Activated CD4-positive, CD25-positive, alpha-beta regulatory T cell treated with anti-CD3 and anti-CD28 coated beads, Interleukin-2, amount 50 U/mL, for 72 hours (primary cell): ENCODE results near the gene MYORG.
"Not testable (repeated sequence)": the region's sequence is repeated elsewhere in the genome, so short reads cannot be mapped to it uniquely, and the experiment has no call there.

Experiments used
- DNase-seq: peaks from one replicate; pipeline ENCODE4 v3.0.0; 2021

MYORG gene

DNA sequence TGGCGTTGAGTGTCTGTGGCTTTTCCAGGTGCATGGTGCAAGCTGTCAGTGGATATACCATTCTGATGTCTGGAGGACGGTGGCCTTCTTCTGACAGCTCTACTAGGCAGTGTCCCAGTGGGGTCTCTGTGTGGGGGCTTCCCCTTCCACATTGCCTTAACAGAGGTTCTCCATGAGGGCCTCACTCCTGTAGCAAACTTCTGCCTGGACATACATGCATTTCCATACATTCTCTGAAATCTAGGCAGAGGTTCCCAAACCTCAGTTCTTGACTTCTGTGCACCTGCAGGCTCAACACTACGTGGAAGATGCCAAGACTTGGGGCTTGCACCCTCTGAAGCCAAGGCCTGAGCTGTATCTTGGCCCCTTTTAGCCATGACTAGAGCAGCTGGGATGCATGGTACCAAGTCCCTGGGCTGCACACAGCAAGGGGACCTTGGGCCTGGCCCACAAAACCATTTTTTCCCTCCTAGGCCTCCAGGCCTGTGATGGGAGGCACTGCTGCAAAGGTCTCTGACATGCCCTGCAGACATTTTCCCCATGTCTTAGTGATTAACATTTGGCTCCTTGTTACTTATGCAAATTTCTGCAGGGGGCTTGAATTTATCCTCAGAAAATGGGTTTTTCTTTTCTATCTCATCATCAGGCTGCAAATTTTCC is 8.8 kb downstream of the MYORG start:
- not testable (repeated sequence) for DNase-seq

- no peak for DNase-seq
Observed at GRCh38 chr9:34366365-34366764, 10.3 kb downstream of the MYORG start.

- no peak for DNase-seq
Observed at GRCh38 chr9:34365282-34365681, 11.4 kb downstream of the MYORG start.

- DNase-seq, result no peak
Observed at GRCh38 chr9:34363619-34364351, 12.9 kb downstream of the MYORG start.

- DNase-seq, result no peak
Observed at GRCh38 chr9:34362614-34363214, 14.0 kb downstream of the MYORG start.

GRCh38 chr9:34352957-34353356 is 23.7 kb downstream of the MYORG start:
- not testable (repeated sequence) for DNase-seq

DNA sequence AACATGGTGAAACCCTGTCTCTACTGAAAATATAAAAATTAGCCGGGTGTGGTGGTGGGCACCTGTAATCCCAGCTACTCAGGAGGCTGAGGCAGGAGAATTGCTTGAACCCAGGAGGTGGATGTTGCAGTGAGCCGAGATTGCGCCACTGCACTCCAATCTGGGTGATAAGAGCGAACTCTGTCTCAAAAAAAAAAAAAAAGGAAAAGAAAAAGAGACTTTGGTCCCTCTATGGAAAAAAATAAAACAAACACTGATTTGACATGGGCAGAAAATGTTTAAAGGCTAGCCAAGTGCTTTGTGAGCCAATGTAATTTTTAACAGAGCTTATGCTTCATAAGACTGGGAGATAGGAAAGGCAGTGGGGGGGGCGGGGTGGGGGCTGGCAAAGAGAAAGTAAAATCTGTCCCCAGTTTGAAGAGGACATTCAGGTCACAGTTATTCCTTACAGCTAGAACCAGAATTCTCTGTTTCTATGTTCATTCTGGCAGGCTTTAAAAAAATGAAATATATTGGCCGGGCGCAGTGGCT is 24.5 kb downstream of the MYORG start:
- not testable (repeated sequence) for DNase-seq

DNA sequence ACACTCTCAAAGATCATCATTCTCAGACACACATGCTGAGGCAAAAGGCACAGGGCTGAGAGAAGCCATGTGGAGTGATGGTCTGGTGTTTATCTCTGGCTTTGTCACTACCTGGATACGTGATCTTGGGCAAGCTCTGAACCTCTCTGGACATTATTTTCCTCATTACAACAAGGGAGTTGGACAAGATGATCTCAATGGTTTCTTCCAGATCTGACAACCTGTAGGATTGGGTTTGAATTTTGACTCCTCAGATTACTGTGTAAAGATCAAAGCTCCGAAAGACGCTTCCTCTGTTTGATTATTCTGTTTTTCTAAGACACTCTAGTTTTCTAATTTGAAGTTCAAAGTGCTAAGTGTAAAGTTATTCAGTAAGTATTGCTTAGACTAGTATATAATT is 27.4 kb downstream of the MYORG start:
- DNase-seq, result no peak

DNA sequence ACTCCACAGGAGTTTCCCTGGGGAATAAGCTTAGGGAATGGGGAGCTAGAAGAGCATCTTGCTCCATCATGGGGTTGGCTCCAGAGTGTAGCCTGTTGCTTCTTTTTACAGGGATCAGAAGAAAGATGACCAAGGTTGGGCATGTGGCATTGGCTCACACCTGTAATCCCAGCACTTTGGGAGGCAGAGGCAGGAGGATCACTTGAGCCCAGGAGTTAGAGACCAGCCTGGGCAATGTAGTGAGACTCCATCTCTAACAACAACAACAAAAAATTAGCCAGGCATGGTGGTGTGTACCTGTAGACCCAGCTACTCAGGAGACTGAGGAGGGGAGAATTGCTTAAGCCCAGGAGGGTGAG is 28.9 kb downstream of the MYORG start:
- no peak for DNase-seq

DNA sequence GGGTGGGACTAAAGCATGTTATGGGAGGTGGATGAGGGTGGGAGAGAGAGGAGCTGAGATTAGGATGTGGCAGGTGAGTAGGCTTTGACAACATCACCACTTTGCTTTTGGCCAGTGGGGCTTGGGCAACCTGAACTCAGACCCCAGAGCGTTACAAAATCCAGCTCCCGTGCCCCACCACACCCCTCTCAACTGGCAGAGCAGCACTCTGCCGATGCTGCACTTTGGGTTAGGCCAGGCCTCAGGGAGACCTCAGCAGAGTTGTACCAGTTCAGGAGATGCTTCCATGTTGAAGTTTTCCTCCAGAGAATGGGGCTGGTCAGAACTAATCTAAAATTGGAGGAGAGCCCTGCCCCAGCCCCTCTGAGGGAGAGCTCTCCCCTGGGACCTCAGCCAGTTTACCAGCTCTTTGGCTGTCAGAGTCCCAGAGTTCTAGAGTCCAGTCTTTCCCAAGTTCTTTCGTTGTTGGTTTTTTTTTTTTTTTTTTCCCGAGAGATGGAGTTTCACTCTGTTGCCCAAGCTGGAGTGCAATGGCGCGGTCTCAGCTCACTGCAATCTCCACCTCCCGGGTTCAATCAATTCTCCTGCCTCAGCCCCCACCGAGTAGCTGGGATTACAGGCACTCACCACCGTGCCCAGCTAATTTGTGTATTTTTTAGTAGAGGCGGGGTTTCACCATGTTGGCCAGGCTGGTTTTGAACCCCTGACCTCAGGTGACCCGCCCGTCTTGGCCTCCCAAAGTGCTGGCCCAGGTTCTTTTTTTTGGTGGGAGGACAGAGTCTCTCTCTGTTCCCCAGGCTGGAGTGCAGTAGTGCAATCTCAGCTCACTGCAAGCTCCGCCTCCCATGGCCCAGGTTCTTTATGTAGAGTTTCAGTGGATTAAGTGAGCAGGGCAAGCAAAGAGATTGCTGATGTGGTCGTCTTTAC is 29.6 kb downstream of the MYORG start:
- no peak for DNase-seq

DNA sequence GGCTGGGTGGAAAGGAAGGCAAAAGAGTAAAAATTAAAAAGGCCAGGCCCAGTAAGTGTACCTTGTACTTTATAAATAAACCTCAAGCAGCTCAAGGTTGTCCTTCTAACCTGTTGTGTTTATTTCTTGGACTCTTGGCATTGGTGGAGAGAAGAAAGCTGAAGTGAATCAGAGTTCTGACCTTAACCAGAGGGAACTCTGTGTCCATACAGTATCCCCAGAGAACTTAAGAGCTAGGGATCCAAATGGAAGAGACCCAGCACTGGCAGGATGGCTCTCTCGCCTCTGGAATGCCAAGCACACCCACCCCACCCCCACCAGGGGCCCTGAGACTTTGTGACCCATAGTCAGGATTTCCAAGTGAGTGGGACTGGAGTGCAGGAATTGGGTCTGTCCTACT is 33.1 kb downstream of the MYORG start:
- DNase-seq, result no peak

DNA sequence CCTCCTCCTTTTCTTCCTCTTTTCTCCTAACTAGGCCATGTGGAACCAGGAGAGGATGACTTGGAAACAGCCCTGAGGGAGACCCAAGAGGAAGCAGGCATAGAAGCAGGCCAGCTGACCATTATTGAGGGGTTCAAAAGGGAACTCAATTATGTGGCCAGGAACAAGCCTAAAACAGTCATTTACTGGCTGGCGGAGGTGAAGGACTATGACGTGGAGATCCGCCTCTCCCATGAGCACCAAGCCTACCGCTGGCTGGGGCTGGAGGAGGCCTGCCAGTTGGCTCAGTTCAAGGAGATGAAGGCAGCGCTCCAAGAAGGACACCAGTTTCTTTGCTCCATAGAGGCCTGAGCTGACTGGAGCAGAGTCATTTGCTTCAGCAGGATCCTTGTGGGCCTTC is 33.6 kb downstream of the MYORG start:
- no peak for DNase-seq

DNA sequence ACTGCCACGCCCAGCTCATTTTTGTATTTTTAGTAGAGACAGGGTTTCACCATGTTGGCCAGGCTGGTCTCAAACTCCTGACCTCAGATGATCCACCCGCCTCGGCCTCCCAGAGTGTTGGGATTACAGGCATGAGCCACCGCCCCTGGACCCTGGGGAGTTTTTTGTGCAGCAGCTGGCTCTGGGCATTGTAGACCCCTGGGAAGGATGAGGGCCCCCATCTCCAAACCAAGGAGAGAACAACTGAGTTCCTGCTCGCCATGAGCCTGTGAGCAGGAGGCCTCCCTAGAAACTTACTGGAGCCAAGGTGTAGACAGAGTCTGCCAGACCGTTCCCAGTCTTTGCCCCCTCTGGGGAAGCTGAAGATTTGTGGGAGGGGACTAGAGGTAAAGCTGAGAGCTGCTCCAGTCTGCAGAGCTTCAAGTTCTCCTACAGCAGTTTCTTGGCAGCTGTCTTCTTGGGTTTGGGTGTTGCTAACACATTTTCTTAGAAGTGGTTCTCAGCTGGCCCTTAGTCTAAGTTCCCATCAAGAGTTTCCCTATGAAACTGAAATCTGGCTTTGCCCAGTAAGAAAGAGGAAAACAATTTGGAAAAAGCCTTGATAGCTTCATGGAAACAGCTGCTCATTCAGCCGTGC is 34.9 kb downstream of the MYORG start:
- DNase-seq, result no peak

- DNase-seq, result no peak
Observed at GRCh38 chr9:34338665-34339385, 37.9 kb downstream of the MYORG start.

DNA sequence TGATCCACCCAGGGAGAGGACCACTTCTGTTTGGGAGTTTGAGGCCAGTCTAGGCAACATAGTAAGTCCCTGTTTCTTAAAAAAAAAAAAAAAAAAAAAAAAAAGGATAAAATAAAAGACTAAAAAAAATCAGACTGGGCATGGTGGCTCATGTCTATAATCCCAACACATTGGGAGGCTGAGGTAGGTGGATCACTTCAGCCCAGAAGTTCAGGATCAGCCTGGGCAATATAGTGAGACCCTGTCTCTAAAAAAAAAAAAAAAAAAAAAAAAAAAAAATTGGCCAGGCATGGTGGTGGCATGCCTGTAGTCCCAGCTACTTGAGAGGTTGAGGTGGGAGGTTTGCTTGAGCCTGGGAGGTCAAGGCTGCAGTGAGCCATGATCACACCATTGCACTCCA is 38.6 kb downstream of the MYORG start:
- DNase-seq, result not testable (repeated sequence)

- DNase-seq, result no peak
Observed at GRCh38 chr9:34337403-34337802, 39.3 kb downstream of the MYORG start.

- no peak for DNase-seq
Observed at GRCh38 chr9:34335376-34335775, 41.3 kb downstream of the MYORG start.

GRCh38 chr9:34334916-34335315 is 41.8 kb downstream of the MYORG start:
- DNase-seq, result no peak

DNA sequence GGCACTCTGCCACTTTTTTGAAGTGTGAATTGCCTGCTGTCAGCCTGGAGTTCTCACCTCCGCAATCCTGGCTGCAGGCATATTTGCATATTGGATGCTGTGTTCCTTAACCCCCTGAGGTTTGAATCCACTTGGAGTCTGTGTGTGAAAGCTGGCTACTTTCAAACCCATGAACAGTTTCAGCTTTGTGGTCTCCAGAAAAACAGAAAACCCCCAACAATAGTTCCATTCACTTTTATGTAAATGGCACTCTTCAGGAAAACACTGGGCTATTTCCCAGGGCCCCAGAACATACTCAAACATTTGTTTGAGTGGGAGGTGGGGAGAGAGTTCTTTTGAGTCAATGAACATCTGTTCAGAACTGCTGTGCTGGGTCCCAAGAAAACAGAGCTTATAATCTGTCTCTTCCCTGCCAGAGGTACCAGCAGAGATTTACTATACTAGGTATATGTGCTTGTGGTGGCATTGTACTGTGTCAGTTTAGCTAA is 42.3 kb downstream of the MYORG start:
- no peak for DNase-seq

- no peak for DNase-seq
Observed at GRCh38 chr9:34333836-34334235, 42.9 kb downstream of the MYORG start.
